WTC11 (cell line): ENCODE data around the gene RGCC.

Source experiments
- ATF1 ChIP-seq: sonication (generic); formaldehyde crosslinking; IDR thresholded peaks from 2 replicates; pipeline ENCODE4 v1.8.1; 2023; ENCODE audit warnings: mild to moderate bottlenecking, moderate library complexity, missing genetic modification reagents
- EMX1 ChIP-seq: fragments of 250-450 bp; sonication (Bioruptor Pico); IDR thresholded peaks from 2 replicates; pipeline ENCODE4 v1.8.0; 2021; ENCODE audit warnings: mild to moderate bottlenecking
- ETV6 ChIP-seq: sonication (generic); formaldehyde crosslinking; IDR thresholded peaks from 2 replicates; pipeline ENCODE4 v1.8.1; 2022; ENCODE audit warnings: mild to moderate bottlenecking, missing genetic modification reagents
- ZNF121 ChIP-seq: sonication (generic); formaldehyde crosslinking; IDR thresholded peaks from 2 replicates; pipeline ENCODE4 v1.8.0; 2023; ENCODE audit warnings: missing genetic modification reagents
- ZNF232 ChIP-seq: sonication (generic); formaldehyde crosslinking; IDR thresholded peaks from 2 replicates; pipeline ENCODE4 v1.8.0; 2022; ENCODE audit warnings: mild to moderate bottlenecking, missing genetic modification reagents
- ZNF263 ChIP-seq: sonication (generic); formaldehyde crosslinking; IDR thresholded peaks from 2 replicates; pipeline ENCODE4 v1.8.1; 2022; ENCODE audit warnings: low read depth, mild to moderate bottlenecking, moderate library complexity, missing genetic modification reagents
- ZNF396 ChIP-seq: fragments of 250-450 bp; sonication (Bioruptor Pico); IDR thresholded peaks from 2 replicates; pipeline ENCODE4 v1.8.0; 2021; ENCODE audit warnings: mild to moderate bottlenecking, moderate library complexity, borderline replicate concordance
- TF ChIP-seq, protein P1 (sequence below): sonication (generic); formaldehyde crosslinking; IDR thresholded peaks from 2 replicates; pipeline ENCODE4 v1.8.1; 2023; ENCODE audit warnings: mild to moderate bottlenecking, missing genetic modification reagents, moderate library complexity
- TF ChIP-seq, protein P2 (sequence below): fragments of 200-600 bp; IDR thresholded peaks from 2 replicates; pipeline ENCODE4 v1.8.0; 2022; ENCODE audit warnings: antibody characterized with exemption
- TF ChIP-seq, protein P3 (sequence below): sonication (generic); formaldehyde crosslinking; IDR thresholded peaks from 2 replicates; pipeline ENCODE4 v1.8.0; 2023; ENCODE audit warnings: missing genetic modification reagents
- TF ChIP-seq, protein P4 (sequence below): sonication (generic); formaldehyde crosslinking; IDR thresholded peaks from 2 replicates; pipeline ENCODE4 v1.8.0; 2022; ENCODE audit warnings: mild to moderate bottlenecking, missing genetic modification reagents
- TF ChIP-seq, protein P5 (sequence below): sonication (generic); formaldehyde crosslinking; IDR thresholded peaks from 2 replicates; pipeline ENCODE4 v1.8.0; 2022; ENCODE audit warnings: mild to moderate bottlenecking, missing genetic modification reagents

DNA sequence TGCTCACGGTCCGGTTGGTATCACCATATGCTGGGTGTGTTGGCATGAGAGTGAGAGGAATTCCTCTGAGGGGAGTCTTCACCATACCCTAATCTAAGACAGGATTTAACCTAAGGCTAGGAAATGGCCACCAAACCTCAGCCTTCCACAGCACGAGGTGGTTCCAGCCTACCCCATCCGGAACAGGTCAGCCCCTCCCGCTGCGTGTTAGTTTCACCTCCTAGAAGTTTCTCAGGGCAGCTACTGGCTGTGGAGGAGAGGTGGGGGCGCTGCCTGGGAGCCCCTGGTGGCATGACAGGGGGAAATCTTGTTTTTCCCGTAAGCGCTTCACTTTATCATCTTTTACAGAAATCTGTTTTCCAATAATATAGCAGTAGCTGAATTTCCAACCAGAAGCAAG, 55.1 kb downstream of the RGCC start:
- TF ChIP-seq, protein P1, sequence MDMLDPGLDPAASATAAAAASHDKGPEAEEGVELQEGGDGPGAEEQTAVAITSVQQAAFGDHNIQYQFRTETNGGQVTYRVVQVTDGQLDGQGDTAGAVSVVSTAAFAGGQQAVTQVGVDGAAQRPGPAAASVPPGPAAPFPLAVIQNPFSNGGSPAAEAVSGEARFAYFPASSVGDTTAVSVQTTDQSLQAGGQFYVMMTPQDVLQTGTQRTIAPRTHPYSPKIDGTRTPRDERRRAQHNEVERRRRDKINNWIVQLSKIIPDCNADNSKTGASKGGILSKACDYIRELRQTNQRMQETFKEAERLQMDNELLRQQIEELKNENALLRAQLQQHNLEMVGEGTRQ (CRISPR knock-in tag) = no peak
- TF ChIP-seq, protein P2, sequence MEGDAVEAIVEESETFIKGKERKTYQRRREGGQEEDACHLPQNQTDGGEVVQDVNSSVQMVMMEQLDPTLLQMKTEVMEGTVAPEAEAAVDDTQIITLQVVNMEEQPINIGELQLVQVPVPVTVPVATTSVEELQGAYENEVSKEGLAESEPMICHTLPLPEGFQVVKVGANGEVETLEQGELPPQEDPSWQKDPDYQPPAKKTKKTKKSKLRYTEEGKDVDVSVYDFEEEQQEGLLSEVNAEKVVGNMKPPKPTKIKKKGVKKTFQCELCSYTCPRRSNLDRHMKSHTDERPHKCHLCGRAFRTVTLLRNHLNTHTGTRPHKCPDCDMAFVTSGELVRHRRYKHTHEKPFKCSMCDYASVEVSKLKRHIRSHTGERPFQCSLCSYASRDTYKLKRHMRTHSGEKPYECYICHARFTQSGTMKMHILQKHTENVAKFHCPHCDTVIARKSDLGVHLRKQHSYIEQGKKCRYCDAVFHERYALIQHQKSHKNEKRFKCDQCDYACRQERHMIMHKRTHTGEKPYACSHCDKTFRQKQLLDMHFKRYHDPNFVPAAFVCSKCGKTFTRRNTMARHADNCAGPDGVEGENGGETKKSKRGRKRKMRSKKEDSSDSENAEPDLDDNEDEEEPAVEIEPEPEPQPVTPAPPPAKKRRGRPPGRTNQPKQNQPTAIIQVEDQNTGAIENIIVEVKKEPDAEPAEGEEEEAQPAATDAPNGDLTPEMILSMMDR = no peak
- TF ChIP-seq, protein P3, sequence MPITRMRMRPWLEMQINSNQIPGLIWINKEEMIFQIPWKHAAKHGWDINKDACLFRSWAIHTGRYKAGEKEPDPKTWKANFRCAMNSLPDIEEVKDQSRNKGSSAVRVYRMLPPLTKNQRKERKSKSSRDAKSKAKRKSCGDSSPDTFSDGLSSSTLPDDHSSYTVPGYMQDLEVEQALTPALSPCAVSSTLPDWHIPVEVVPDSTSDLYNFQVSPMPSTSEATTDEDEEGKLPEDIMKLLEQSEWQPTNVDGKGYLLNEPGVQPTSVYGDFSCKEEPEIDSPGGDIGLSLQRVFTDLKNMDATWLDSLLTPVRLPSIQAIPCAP = no peak
- TF ChIP-seq ZNF263 (CRISPR knock-in tag) = no peak
- TF ChIP-seq ETV6 = no peak
- TF ChIP-seq EMX1 (CRISPR knock-in tag) = no peak
- TF ChIP-seq, protein P4, sequence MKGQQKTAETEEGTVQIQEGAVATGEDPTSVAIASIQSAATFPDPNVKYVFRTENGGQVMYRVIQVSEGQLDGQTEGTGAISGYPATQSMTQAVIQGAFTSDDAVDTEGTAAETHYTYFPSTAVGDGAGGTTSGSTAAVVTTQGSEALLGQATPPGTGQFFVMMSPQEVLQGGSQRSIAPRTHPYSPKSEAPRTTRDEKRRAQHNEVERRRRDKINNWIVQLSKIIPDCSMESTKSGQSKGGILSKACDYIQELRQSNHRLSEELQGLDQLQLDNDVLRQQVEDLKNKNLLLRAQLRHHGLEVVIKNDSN (CRISPR knock-in tag) = no peak
- TF ChIP-seq ZNF396 (CRISPR knock-in tag) = no peak
- no peak for TF ChIP-seq ZNF232
- TF ChIP-seq ZNF121 (CRISPR knock-in tag) = no peak
- TF ChIP-seq, protein P5, sequence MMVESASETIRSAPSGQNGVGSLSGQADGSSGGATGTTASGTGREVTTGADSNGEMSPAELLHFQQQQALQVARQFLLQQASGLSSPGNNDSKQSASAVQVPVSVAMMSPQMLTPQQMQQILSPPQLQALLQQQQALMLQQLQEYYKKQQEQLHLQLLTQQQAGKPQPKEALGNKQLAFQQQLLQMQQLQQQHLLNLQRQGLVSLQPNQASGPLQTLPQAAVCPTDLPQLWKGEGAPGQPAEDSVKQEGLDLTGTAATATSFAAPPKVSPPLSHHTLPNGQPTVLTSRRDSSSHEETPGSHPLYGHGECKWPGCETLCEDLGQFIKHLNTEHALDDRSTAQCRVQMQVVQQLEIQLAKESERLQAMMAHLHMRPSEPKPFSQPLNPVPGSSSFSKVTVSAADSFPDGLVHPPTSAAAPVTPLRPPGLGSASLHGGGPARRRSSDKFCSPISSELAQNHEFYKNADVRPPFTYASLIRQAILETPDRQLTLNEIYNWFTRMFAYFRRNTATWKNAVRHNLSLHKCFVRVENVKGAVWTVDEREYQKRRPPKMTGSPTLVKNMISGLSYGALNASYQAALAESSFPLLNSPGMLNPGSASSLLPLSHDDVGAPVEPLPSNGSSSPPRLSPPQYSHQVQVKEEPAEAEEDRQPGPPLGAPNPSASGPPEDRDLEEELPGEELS (CRISPR knock-in tag) = no peak
- no peak for TF ChIP-seq ATF1 (CRISPR knock-in tag)
